SU-DHL-6 (cell line): ENCODE measurements around the gene RAB40C.

ENCODE experiments used
- H2AFZ ChIP-seq: fragments of 200-600 bp; sonication (generic); 2 replicates; pipeline ENCODE4 v1.6.1; 2014; ENCODE audit warnings: low read depth, mild to moderate bottlenecking, moderate library complexity, mixed read lengths, antibody characterized with exemption, low read length; ENCODE audit not compliant: severe bottlenecking
- H3F3A ChIP-seq: fragments of 200-600 bp; shearing (Covaris generic); 2 replicates; pipeline ENCODE4 v1.6.0; 2016; ENCODE audit warnings: antibody characterized with exemption, mild to moderate bottlenecking; ENCODE audit not compliant: insufficient read depth
- H3K27ac ChIP-seq: fragments of 200-600 bp; sonication (generic); 2 replicates; pipeline ENCODE4 v1.5.1; 2016; ENCODE audit warnings: low read depth, mild to moderate bottlenecking, low read length, moderate library complexity, mixed read lengths
- H3K27me3 ChIP-seq: fragments of 200-600 bp; sonication (generic), shearing (Covaris generic); 2 replicates; pipeline ENCODE4 v1.6.0; 2014; ENCODE audit warnings: mild to moderate bottlenecking, low read length
- H3K36me3 ChIP-seq: fragments of 200-600 bp; sonication (generic); 2 replicates; pipeline ENCODE4 v1.6.1; 2014; ENCODE audit warnings: mild to moderate bottlenecking, low read length, mixed read lengths
- H3K4me2 ChIP-seq: fragments of 300-600, 200-600 bp; shearing (Covaris generic), sonication (generic); 2 replicates; pipeline ENCODE4 v1.6.0; 2014; ENCODE audit warnings: low read length, low read depth, mild to moderate bottlenecking; ENCODE audit not compliant: poor library complexity, severe bottlenecking
- H3K4me3 ChIP-seq: fragments of 200-600 bp; sonication (generic); 2 replicates; pipeline ENCODE4 v1.5.1; 2014; ENCODE audit warnings: antibody characterized with exemption, low read length, mild to moderate bottlenecking, mixed read lengths; ENCODE audit not compliant: insufficient read depth, poor library complexity, severe bottlenecking
- H3K79me2 ChIP-seq: fragments of 200-600 bp; sonication (generic); 2 replicates; pipeline ENCODE4 v1.6.1; 2014; ENCODE audit warnings: mild to moderate bottlenecking, low read length, moderate library complexity; ENCODE audit not compliant: insufficient read depth
- H3K9ac ChIP-seq: fragments of 200-600 bp; sonication (generic); 2 replicates; pipeline ENCODE4 v1.7.0; 2014; ENCODE audit warnings: mild to moderate bottlenecking, low read length
- H3K9me2 ChIP-seq: fragments of 200-600 bp; sonication (generic); replicated peaks from 2 replicates; pipeline ENCODE4 v1.6.1; 2014; ENCODE audit warnings: low read length; ENCODE audit not compliant: insufficient read depth
- H3K9me3 ChIP-seq: fragments of 200-600 bp; sonication (generic); 2 replicates; pipeline ENCODE4 v1.6.1; 2014; ENCODE audit warnings: low read length, mixed read lengths; ENCODE audit not compliant: insufficient read depth
- H4K20me1 ChIP-seq: fragments of 200-600 bp; sonication (generic); 2 replicates; pipeline ENCODE4 v1.6.1; 2014; ENCODE audit warnings: low read depth, mild to moderate bottlenecking, antibody characterized with exemption, low read length, moderate library complexity, mixed read lengths
- CTCF ChIP-seq: fragments of 200-600 bp; sonication (generic); IDR thresholded peaks from one replicate; pipeline ENCODE4 v1.5.1; 2017; ENCODE audit warnings: antibody characterized with exemption, mild to moderate bottlenecking, low read length, moderate library complexity; ENCODE audit not compliant: insufficient read depth, poor library complexity, severe bottlenecking
- EZH2phosphoT487 ChIP-seq: fragments of 200-600 bp; sonication (generic), shearing (Covaris generic); conservative IDR thresholded peaks from 2 replicates; pipeline ENCODE4 v1.6.1; 2018; ENCODE audit warnings: mild to moderate bottlenecking, antibody characterized with exemption, low read length, moderate library complexity, mixed read lengths

The RAB40C gene

GRCh38 chr16:588889-589657 lies 793 bp upstream of the RAB40C start:
- Histone ChIP-seq H3K4me2 (peak overlapping the region; percentile 69), H3K9me2 (no peaks in the 10 kb centered on the region), H3F3A (no peaks in the 10 kb centered on the region; the same call in 1 of the 2 replicates), H3K27me3 (no peaks in the 10 kb centered on the region), H3K9ac (peak overlapping the region; percentile 90), H4K20me1 (no peaks in the 10 kb centered on the region), H3K4me3 (peak overlapping the region; percentile 65), H3K36me3 (no peaks in the 10 kb centered on the region), H3K27ac (peak overlapping the region; percentile 95), H3K9me3 (no peaks in the 10 kb centered on the region), H2AFZ (peak overlapping the region; percentile 91), H3K79me2 (peaks cover 13% of the 10 kb centered on the region; the same call in 1 of the 2 replicates)
- TF ChIP-seq CTCF (no peak), EZH2phosphoT487 (no peak)

- Histone ChIP-seq H3K4me2 (peak overlapping the region; percentile 59), H2AFZ (no peak overlapping the region), H4K20me1 (no peaks in the 10 kb centered on the region), H3K27ac (no peak overlapping the region), H3K9me2 (no peaks in the 10 kb centered on the region), H3K27me3 (no peaks in the 10 kb centered on the region), H3K9me3 (no peaks in the 10 kb centered on the region), H3K79me2 (peaks cover 13% of the 10 kb centered on the region; the same call in 1 of the 2 replicates), H3K36me3 (no peaks in the 10 kb centered on the region), H3F3A (no peaks in the 10 kb centered on the region; the same call in 1 of the 2 replicates), H3K9ac (peak overlapping the region; percentile 71), H3K4me3 (peak overlapping the region; percentile 66)
- TF ChIP-seq EZH2phosphoT487, result no peak
- no peak for TF ChIP-seq CTCF
These were observed 435 bp downstream of the RAB40C start for GRCh38 chr16:590188-590814.

- Histone ChIP-seq H4K20me1 (no peaks in the 10 kb centered on the region), H3K36me3 (no peaks in the 10 kb centered on the region), H3K9me3 (no peaks in the 10 kb centered on the region), H3K4me3 (peak overlapping the region; percentile 66), H3K9me2 (no peaks in the 10 kb centered on the region), H3K27ac (no peak overlapping the region), H2AFZ (no peak overlapping the region), H3F3A (no peaks in the 10 kb centered on the region; the same call in 1 of the 2 replicates), H3K4me2 (peak overlapping the region; percentile 59), H3K79me2 (peaks cover 13% of the 10 kb centered on the region; the same call in 1 of the 2 replicates), H3K27me3 (no peaks in the 10 kb centered on the region), H3K9ac (peak overlapping the region; percentile 71)
- no peak for TF ChIP-seq CTCF
- no peak for TF ChIP-seq EZH2phosphoT487
These were observed 942 bp downstream of the RAB40C start for GRCh38 chr16:590815-591200.
